GM23338 (cell line): ENCODE results near the gene CDH23. TPM values are rescaled to one million over a fixed set of nuclear protein-coding genes. Genes with fewer than 3 reads are reported as not detected.

ENCODE experiments used
- ATAC-seq: fragments of 200-7000 bp; cut with Tn5 transposase; 3 replicates; pipeline ENCODE4 v1.9.1; 2020
- DNase-seq: peaks from one replicate; pipeline ENCODE4 v3.0.0-alpha.2; 2015; ENCODE audit warnings: low spot score
- H2AFZ ChIP-seq: fragments of 200-600 bp; sonication (generic); 2 replicates; pipeline ENCODE4 v1.8.0; 2016; ENCODE audit warnings: antibody characterized with exemption, mild to moderate bottlenecking, moderate library complexity
- H3F3A ChIP-seq: fragments of 200-600 bp; sonication (generic); replicated peaks from 2 replicates; pipeline ENCODE4 v1.8.0; 2017; ENCODE audit warnings: antibody characterized with exemption, mixed run types, low read depth
- H3K27ac ChIP-seq: fragments of 200-600 bp; sonication (generic); 2 replicates; pipeline ENCODE4 v1.6.1; 2016; ENCODE audit warnings: low read depth
- H3K27me3 ChIP-seq: fragments of 200-600 bp; sonication (generic); 2 replicates; pipeline ENCODE4 v1.8.0; 2016; ENCODE audit warnings: mild to moderate bottlenecking, mixed run types, moderate library complexity; ENCODE audit not compliant: insufficient read depth
- H3K36me3 ChIP-seq: fragments of 200-600 bp; sonication (generic); 2 replicates; pipeline ENCODE4 v1.8.0; 2016; ENCODE audit warnings: mild to moderate bottlenecking; ENCODE audit not compliant: insufficient read depth
- H3K4me1 ChIP-seq: fragments of 200-600 bp; sonication (generic); 2 replicates; pipeline ENCODE4 v1.8.0; 2016; ENCODE audit warnings: mild to moderate bottlenecking, moderate library complexity; ENCODE audit not compliant: insufficient read depth
- H3K4me2 ChIP-seq: fragments of 200-600 bp; sonication (generic); 2 replicates; pipeline ENCODE4 v1.7.1; 2017; ENCODE audit warnings: mixed run types
- H3K4me3 ChIP-seq: fragments of 200-600 bp; sonication (generic); 2 replicates; pipeline ENCODE4 v1.6.1; 2016; ENCODE audit warnings: mixed run types
- H3K79me2 ChIP-seq: fragments of 200-600 bp; sonication (generic); replicated peaks from 2 replicates; pipeline ENCODE4 v1.8.0; 2017; ENCODE audit warnings: mild to moderate bottlenecking; ENCODE audit not compliant: insufficient read depth
- H3K9me2 ChIP-seq: fragments of 200-600 bp; sonication (generic); 2 replicates; pipeline ENCODE4 v1.8.0; 2017; ENCODE audit not compliant: insufficient read depth
- H4K20me1 ChIP-seq: fragments of 200-600 bp; sonication (generic); replicated peaks from 2 replicates; pipeline ENCODE4 v1.8.0; 2017; ENCODE audit warnings: mild to moderate bottlenecking; ENCODE audit not compliant: insufficient read depth
- H3K27ac Mint-ChIP-seq: 2 replicates; pipeline ENCODE4 v1.8.0; 2020; ENCODE audit warnings: inconsistent platforms, mild to moderate bottlenecking, moderate library complexity, mixed read lengths
- H3K27me3 Mint-ChIP-seq: 3 replicates; pipeline ENCODE4 v1.8.0; 2022; ENCODE audit warnings: low read depth, mild to moderate bottlenecking, moderate library complexity, mixed read lengths, inconsistent platforms; ENCODE audit not compliant: insufficient read depth, poor library complexity
- H3K36me3 Mint-ChIP-seq: 3 replicates; pipeline ENCODE4 v1.8.0; 2021; ENCODE audit warnings: low read depth, mild to moderate bottlenecking, inconsistent platforms, moderate library complexity, mixed read lengths
- H3K4me1 Mint-ChIP-seq: 3 replicates; pipeline ENCODE4 v1.8.0; 2020; ENCODE audit warnings: mild to moderate bottlenecking, inconsistent platforms, mixed read lengths
- H3K4me3 Mint-ChIP-seq: 3 replicates; pipeline ENCODE4 v1.8.0; 2021; ENCODE audit warnings: moderate library complexity, mild to moderate bottlenecking, inconsistent platforms, mixed read lengths
- H3K9me3 Mint-ChIP-seq: 3 replicates; pipeline ENCODE4 v1.8.0; 2020; ENCODE audit warnings: moderate library complexity, mild to moderate bottlenecking, inconsistent platforms, mixed read lengths
- CREB1 ChIP-seq: fragments of 250-450 bp; sonication (Bioruptor Pico); IDR thresholded peaks from 2 replicates; pipeline ENCODE4 v1.5.0; 2020; ENCODE audit warnings: low read depth, mild to moderate bottlenecking, moderate library complexity
- EZH2 ChIP-seq: fragments of 200-600 bp; sonication (generic); IDR thresholded peaks from one replicate; pipeline ENCODE4 v1.8.0; 2017; ENCODE audit warnings: antibody characterized with exemption, mild to moderate bottlenecking, low read depth; ENCODE audit not compliant: unreplicated experiment
- EZH2phosphoT487 ChIP-seq: fragments of 200-600 bp; sonication (generic); IDR thresholded peaks from one replicate; pipeline ENCODE4 v1.8.1; 2018; ENCODE audit warnings: antibody characterized with exemption; ENCODE audit not compliant: unreplicated experiment
- JUNB ChIP-seq: IDR thresholded peaks from one replicate; pipeline ENCODE4 v1.6.1; 2016; ENCODE audit warnings: antibody characterized with exemption; ENCODE audit not compliant: unreplicated experiment
- NANOG ChIP-seq: IDR thresholded peaks from 2 replicates; pipeline ENCODE4 v1.6.1; 2016; ENCODE audit warnings: antibody characterized with exemption, borderline replicate concordance
- POLR2AphosphoS5 ChIP-seq: IDR thresholded peaks from 2 replicates; pipeline ENCODE4 v1.6.1; 2016; ENCODE audit warnings: antibody characterized with exemption, low read depth
- STAT1 ChIP-seq: IDR thresholded peaks from one replicate; pipeline ENCODE4 v1.6.1; 2016; ENCODE audit warnings: antibody characterized with exemption; ENCODE audit not compliant: unreplicated experiment
- ZNF114 ChIP-seq: fragments of 250-450 bp; sonication (Bioruptor Pico); IDR thresholded peaks from 2 replicates; pipeline ENCODE4 v1.5.0; 2020; ENCODE audit warnings: mild to moderate bottlenecking, moderate library complexity
- ZNF331 ChIP-seq: fragments of 250-450 bp; sonication (Bioruptor Pico); IDR thresholded peaks from 2 replicates; pipeline ENCODE4 v1.5.0; 2020; ENCODE audit warnings: low read depth, mild to moderate bottlenecking, moderate library complexity
- polyA plus RNA-seq: library from polyadenylated mRNA; unstranded; fragments of >200 nt; fragmentation: Nextera tagmentation; extraction: Ambion mirVana; gene quantifications from 2 replicates; pipeline ENCODE4 v1.2.1, GENCODE V29; 2016
- total RNA-seq: library from RNA; depleted of rRNA; stranded (reverse); fragments of >200 nt; shearing (Covaris generic); gene quantifications from 2 replicates; pipeline ENCODE4 v1.2.3, GENCODE V29; 2014
- TF ChIP-seq, protein P1 (sequence below): fragments of 250-450 bp; sonication (Bioruptor Pico); IDR thresholded peaks from 2 replicates; pipeline ENCODE4 v1.5.0; 2020; ENCODE audit warnings: mild to moderate bottlenecking, moderate library complexity
- TF ChIP-seq, protein P2 (sequence below): IDR thresholded peaks from one replicate; pipeline ENCODE4 v1.6.1; 2018; ENCODE audit warnings: antibody characterized with exemption; ENCODE audit not compliant: unreplicated experiment
- TF ChIP-seq, protein P3 (sequence below), 2 experiments: fragments of 200-600 bp in 1 of 2; sonication (generic) in 1 of 2; conservative IDR thresholded peaks; 2 replicates each; pipeline versions ENCODE4 v1.5.1 to v1.6.1; 2016 to 2017; ENCODE audit warnings: antibody characterized with exemption in 2 of 2, low read depth in 2 of 2, mild to moderate bottlenecking in 2 of 2, moderate library complexity in 1 of 2
- TF ChIP-seq, protein P4 (sequence below): IDR thresholded peaks from 2 replicates; pipeline ENCODE4 v1.6.1; 2016; ENCODE audit warnings: antibody characterized with exemption

CDH23 gene
- total and polyA plus RNA-seq, 2 experiments from 2014 or later: 0.95 to 4.3 TPM

DNA sequence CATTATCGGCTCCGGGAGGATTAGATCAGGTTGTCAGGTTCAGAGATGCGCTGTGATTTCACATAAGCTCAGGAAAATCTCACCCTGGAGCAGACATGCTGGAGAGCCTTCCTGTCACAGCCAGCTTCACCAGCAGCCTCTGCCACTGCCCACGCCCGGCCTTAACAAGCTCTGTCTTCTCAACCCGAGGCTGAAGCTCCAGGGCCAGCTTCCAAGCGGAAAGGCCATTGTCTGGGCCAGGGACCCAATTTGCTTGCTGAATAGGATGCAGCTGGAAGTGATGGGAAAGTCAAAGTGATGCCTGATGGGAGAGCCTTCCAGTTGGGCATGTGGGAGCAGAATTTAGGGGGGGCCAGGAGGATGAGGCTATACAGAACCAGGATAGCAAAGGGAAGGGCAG lies 286.6 kb downstream of the CDH23 start:
- no peak for ATAC-seq
- H3K4me1 ChIP-seq: peaks cover 13% of the 10 kb centered on the region
- peaks cover 31% of the 10 kb centered on the region for H3K4me1 Mint-ChIP-seq
- H3K27ac Mint-ChIP-seq: no peak overlapping the region
- H4K20me1 ChIP-seq: no peaks in the 10 kb centered on the region
- no peaks in the 10 kb centered on the region for H3F3A ChIP-seq
- no peaks in the 10 kb centered on the region for H3K27me3 ChIP-seq
- no peak overlapping the region for H3K27ac ChIP-seq
- H3K36me3 ChIP-seq: no peaks in the 10 kb centered on the region
- H3K9me3 Mint-ChIP-seq: peaks cover 6% of the 10 kb centered on the region
- H3K79me2 ChIP-seq: no peaks in the 10 kb centered on the region
- no peaks in the 10 kb centered on the region for H3K9me2 ChIP-seq
- no peak overlapping the region for H3K4me3 ChIP-seq
- DNase-seq: no peak
- TF ChIP-seq ZNF114 (CRISPR knock-in tag) (no peak), EZH2phosphoT487 (no peak), STAT1 (no peak), JUNB (no peak), EZH2 (no peak), ZNF331 (CRISPR knock-in tag) (no peak), CREB1 (CRISPR knock-in tag) (no peak), NANOG (no peak), POLR2AphosphoS5 (no peak)
- TF ChIP-seq, protein P1, sequence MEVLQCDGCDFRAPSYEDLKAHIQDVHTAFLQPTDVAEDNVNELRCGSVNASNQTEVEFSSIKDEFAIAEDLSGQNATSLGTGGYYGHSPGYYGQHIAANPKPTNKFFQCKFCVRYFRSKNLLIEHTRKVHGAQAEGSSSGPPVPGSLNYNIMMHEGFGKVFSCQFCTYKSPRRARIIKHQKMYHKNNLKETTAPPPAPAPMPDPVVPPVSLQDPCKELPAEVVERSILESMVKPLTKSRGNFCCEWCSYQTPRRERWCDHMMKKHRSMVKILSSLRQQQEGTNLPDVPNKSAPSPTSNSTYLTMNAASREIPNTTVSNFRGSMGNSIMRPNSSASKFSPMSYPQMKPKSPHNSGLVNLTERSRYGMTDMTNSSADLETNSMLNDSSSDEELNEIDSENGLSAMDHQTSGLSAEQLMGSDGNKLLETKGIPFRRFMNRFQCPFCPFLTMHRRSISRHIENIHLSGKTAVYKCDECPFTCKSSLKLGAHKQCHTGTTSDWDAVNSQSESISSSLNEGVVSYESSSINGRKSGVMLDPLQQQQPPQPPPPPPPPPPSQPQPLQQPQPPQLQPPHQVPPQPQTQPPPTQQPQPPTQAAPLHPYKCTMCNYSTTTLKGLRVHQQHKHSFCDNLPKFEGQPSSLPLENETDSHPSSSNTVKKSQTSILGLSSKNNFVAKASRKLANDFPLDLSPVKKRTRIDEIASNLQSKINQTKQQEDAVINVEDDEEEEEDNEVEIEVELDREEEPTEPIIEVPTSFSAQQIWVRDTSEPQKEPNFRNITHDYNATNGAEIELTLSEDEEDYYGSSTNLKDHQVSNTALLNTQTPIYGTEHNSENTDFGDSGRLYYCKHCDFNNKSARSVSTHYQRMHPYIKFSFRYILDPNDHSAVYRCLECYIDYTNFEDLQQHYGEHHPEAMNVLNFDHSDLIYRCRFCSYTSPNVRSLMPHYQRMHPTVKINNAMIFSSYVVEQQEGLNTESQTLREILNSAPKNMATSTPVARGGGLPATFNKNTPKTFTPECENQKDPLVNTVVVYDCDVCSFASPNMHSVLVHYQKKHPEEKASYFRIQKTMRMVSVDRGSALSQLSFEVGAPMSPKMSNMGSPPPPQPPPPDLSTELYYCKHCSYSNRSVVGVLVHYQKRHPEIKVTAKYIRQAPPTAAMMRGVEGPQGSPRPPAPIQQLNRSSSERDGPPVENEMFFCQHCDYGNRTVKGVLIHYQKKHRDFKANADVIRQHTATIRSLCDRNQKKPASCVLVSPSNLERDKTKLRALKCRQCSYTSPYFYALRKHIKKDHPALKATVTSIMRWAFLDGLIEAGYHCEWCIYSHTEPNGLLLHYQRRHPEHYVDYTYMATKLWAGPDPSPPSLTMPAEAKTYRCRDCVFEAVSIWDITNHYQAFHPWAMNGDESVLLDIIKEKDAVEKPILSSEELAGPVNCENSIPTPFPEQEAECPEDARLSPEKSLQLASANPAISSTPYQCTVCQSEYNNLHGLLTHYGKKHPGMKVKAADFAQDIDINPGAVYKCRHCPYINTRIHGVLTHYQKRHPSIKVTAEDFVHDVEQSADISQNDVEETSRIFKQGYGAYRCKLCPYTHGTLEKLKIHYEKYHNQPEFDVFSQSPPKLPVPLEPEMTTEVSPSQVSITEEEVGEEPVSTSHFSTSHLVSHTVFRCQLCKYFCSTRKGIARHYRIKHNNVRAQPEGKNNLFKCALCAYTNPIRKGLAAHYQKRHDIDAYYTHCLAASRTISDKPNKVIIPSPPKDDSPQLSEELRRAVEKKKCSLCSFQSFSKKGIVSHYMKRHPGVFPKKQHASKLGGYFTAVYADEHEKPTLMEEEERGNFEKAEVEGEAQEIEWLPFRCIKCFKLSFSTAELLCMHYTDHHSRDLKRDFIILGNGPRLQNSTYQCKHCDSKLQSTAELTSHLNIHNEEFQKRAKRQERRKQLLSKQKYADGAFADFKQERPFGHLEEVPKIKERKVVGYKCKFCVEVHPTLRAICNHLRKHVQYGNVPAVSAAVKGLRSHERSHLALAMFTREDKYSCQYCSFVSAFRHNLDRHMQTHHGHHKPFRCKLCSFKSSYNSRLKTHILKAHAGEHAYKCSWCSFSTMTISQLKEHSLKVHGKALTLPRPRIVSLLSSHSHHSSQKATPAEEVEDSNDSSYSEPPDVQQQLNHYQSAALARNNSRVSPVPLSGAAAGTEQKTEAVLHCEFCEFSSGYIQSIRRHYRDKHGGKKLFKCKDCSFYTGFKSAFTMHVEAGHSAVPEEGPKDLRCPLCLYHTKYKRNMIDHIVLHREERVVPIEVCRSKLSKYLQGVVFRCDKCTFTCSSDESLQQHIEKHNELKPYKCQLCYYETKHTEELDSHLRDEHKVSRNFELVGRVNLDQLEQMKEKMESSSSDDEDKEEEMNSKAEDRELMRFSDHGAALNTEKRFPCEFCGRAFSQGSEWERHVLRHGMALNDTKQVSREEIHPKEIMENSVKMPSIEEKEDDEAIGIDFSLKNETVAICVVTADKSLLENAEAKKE (CRISPR knock-in tag): no peak
- TF ChIP-seq, protein P2, sequence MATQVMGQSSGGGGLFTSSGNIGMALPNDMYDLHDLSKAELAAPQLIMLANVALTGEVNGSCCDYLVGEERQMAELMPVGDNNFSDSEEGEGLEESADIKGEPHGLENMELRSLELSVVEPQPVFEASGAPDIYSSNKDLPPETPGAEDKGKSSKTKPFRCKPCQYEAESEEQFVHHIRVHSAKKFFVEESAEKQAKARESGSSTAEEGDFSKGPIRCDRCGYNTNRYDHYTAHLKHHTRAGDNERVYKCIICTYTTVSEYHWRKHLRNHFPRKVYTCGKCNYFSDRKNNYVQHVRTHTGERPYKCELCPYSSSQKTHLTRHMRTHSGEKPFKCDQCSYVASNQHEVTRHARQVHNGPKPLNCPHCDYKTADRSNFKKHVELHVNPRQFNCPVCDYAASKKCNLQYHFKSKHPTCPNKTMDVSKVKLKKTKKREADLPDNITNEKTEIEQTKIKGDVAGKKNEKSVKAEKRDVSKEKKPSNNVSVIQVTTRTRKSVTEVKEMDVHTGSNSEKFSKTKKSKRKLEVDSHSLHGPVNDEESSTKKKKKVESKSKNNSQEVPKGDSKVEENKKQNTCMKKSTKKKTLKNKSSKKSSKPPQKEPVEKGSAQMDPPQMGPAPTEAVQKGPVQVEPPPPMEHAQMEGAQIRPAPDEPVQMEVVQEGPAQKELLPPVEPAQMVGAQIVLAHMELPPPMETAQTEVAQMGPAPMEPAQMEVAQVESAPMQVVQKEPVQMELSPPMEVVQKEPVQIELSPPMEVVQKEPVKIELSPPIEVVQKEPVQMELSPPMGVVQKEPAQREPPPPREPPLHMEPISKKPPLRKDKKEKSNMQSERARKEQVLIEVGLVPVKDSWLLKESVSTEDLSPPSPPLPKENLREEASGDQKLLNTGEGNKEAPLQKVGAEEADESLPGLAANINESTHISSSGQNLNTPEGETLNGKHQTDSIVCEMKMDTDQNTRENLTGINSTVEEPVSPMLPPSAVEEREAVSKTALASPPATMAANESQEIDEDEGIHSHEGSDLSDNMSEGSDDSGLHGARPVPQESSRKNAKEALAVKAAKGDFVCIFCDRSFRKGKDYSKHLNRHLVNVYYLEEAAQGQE: no peak
- TF ChIP-seq, protein P3, sequence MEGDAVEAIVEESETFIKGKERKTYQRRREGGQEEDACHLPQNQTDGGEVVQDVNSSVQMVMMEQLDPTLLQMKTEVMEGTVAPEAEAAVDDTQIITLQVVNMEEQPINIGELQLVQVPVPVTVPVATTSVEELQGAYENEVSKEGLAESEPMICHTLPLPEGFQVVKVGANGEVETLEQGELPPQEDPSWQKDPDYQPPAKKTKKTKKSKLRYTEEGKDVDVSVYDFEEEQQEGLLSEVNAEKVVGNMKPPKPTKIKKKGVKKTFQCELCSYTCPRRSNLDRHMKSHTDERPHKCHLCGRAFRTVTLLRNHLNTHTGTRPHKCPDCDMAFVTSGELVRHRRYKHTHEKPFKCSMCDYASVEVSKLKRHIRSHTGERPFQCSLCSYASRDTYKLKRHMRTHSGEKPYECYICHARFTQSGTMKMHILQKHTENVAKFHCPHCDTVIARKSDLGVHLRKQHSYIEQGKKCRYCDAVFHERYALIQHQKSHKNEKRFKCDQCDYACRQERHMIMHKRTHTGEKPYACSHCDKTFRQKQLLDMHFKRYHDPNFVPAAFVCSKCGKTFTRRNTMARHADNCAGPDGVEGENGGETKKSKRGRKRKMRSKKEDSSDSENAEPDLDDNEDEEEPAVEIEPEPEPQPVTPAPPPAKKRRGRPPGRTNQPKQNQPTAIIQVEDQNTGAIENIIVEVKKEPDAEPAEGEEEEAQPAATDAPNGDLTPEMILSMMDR (conservative IDR thresholded peaks at IDR 0.05; ENCODE audit: low read depth in 2 of 2): no peak
- TF ChIP-seq, protein P4, sequence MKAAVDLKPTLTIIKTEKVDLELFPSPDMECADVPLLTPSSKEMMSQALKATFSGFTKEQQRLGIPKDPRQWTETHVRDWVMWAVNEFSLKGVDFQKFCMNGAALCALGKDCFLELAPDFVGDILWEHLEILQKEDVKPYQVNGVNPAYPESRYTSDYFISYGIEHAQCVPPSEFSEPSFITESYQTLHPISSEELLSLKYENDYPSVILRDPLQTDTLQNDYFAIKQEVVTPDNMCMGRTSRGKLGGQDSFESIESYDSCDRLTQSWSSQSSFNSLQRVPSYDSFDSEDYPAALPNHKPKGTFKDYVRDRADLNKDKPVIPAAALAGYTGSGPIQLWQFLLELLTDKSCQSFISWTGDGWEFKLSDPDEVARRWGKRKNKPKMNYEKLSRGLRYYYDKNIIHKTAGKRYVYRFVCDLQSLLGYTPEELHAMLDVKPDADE: no peak
- H3K36me3 Mint-ChIP-seq: peaks cover 5% of the 10 kb centered on the region
- peaks cover 13% of the 10 kb centered on the region for H3K27me3 Mint-ChIP-seq
- no peak overlapping the region for H3K4me3 Mint-ChIP-seq
- no peak overlapping the region for H3K4me2 ChIP-seq
- no peak overlapping the region for H2AFZ ChIP-seq
